Measurements from ENCODE around the gene ATN1. TPM values are rescaled to one million over a fixed set of nuclear protein-coding genes. Genes with fewer than 3 reads are reported as not detected.

Gene ATN1
- total and polyA plus RNA-seq, 9 of the 15 experiments (the other 6 are each of a cell fraction or from before 2014, with no cell fraction given) = 0.15 to 49.8 (median 2.7) TPM

- no peak for TF ChIP-seq ZNF263 (CRISPR knock-in tag; IDR thresholded peaks at IDR 0.05; ENCODE audit: borderline replicate concordance)
Measured at GRCh38 chr12:6957151-6957701, 29.5 kb downstream of the ATN1 start (continued).

GRCh38 chr12:6957741-6958608 is 30.2 kb downstream of the ATN1 start:
- H3K4me2 ChIP-seq (ENCODE audit: insufficient read depth, low read length) = no peak overlapping the region
- 79% methylated on average over 20 of the region's 28 CpGs for WGBS (ENCODE audit: insufficient coverage, low coverage, missing lambda C conversion rate)
- intact Hi-C loops (cut with micrococcal nuclease) = no loop called here

More at GRCh38 chr12:6957741-6958608, 30.2 kb downstream of the ATN1 start:
- peaks cover 10% of the 10 kb centered on the region; the same call in 2 of the 3 replicates for H3K79me2 ChIP-seq (ENCODE audit: control insufficient read depth, insufficient read depth, low read length)
- TF ChIP-seq HMGN3 (IDR thresholded peaks at IDR 0.05; ENCODE audit: borderline replicate concordance, extremely low read depth, insufficient read length, low read depth, low read length) (no peak), NR4A1 (CRISPR knock-in tag; IDR thresholded peaks at IDR 0.05) (no peak), NR4A1 (tag; IDR thresholded peaks at IDR 0.05) (no peak), POLR2G (IDR thresholded peaks at IDR 0.05; ENCODE audit: low read depth, low read length) (no peak), ZNF639 (CRISPR knock-in tag; conservative IDR thresholded peaks at IDR 0.05 in 1 of 2, IDR thresholded peaks at IDR 0.05 in 1 of 2) (no peak), GMEB1 (CRISPR knock-in tag; IDR thresholded peaks at IDR 0.05) (no peak), KLF16 (IDR thresholded peaks at IDR 0.05) (no peak), ZNF764 (CRISPR knock-in tag; IDR thresholded peaks at IDR 0.05; ENCODE audit: low read depth) (no peak), POLR3G (IDR thresholded peaks at IDR 0.05; ENCODE audit: extremely low read depth, insufficient read length, insufficient replicate concordance) (no peak), ATF7 (IDR thresholded peaks at IDR 0.05) (no peak)
- H3K27me3 ChIP-seq (ENCODE audit: control insufficient read depth in 2 of 2, insufficient read depth in 2 of 2, low read length in 2 of 2) = no peaks in the 10 kb centered on the region
- no peak for FAIRE-seq
- no peaks in the 10 kb centered on the region for H3K9me1 ChIP-seq (ENCODE audit: control insufficient read depth, insufficient read depth, low read length)
- H4K20me1 ChIP-seq (replicated peaks; ENCODE audit: control insufficient read depth, insufficient read depth, low read length) = no peaks in the 10 kb centered on the region
- H2AFZ ChIP-seq (ENCODE audit: low read depth, low read length) = no peak overlapping the region
- no peak for DNase-seq (ENCODE audit: extremely low read depth in 1 of 4, low spot score in 3 of 4)
- H3K9me3 ChIP-seq (replicated peaks; ENCODE audit: control insufficient read depth, insufficient read depth, low read depth, low read length) = no peaks in the 10 kb centered on the region
- ChIA-PET POLR2A (interaction anchor here (0.5 to 8.0 kb wide), 3 partner anchors 13 to 337 kb away, joined by 3 to 98 read pairs (median 4); partner anchors contain the start of genes C12orf57 and RNU7-1), CTCF (ENCODE audit: low intra/inter-chr PET ratio) (no interaction called here)
- no peak overlapping the region for H3K4me3 ChIP-seq
- no peak for ATAC-seq
- no peak overlapping the region for H3K27ac ChIP-seq (ENCODE audit: extremely low read depth, low read depth, low read length)
- no TSS peak for BruUV-seq (replicated peaks)
- H3K36me3 ChIP-seq (ENCODE audit: control insufficient read depth, insufficient read depth, low read length) = no peaks in the 10 kb centered on the region
- in situ Hi-C loops (cut with MboI) = no loop called here
- peaks cover 28 to 70% of the 10 kb centered on the region in 2 experiments for H3K4me1 ChIP-seq (replicated peaks in 1 of 2; ENCODE audit: control insufficient read depth in 2 of 2, insufficient read depth in 2 of 2, low read length in 2 of 2)
- H3K9ac ChIP-seq (ENCODE audit: insufficient read depth in 1 of 2, low read depth in 2 of 2, low read length in 2 of 2) = peak overlapping the region in 1 of 2 experiments; percentile 7; a peak in 1 of 4 replicates

Data from K562 (cell line).